ENCODE results near the gene OPCML. TPM values are rescaled to one million over a fixed set of nuclear protein-coding genes. Genes with fewer than 3 reads are reported as not detected.

Gene OPCML
- total and polyA plus RNA-seq, 4 donors = under 0.01 to 0.01 TPM; not detected in 2

- Histone ChIP-seq H3K4me3 (ENCODE audit: low read depth in 1 of 3, low read length in 3 of 3) (no peak overlapping the region), H3K9me3 (ENCODE audit: control insufficient read depth in 4 of 4, low read length in 3 of 4) (no peaks in the 10 kb centered on the region), H3K9ac (ENCODE audit: low read depth in 1 of 2, low read length in 2 of 2) (no peak overlapping the region), H3K36me3 (ENCODE audit: control insufficient read depth in 4 of 4, insufficient read depth in 3 of 4, low read depth in 1 of 4, low read length in 3 of 4) (no peaks in the 10 kb centered on the region), H3K27me3 (ENCODE audit: control insufficient read depth in 4 of 4, insufficient read depth in 4 of 4, low read length in 3 of 4) (no peaks in the 10 kb centered on the region), H3K4me1 (ENCODE audit: control insufficient read depth in 4 of 4, insufficient read depth in 4 of 4, low read length in 3 of 4) (no peaks in the 10 kb centered on the region), H3K27ac (ENCODE audit: low read depth in 1 of 2, low read length in 2 of 2) (no peak overlapping the region)
- TF ChIP-seq HNF4G (IDR thresholded peaks at IDR 0.05) (no peak), FOXA2 (IDR thresholded peaks at IDR 0.05) (no peak), RAD21 (IDR thresholded peaks at IDR 0.05) (no peak)
- 90% methylated on average over 4 of the region's 4 CpGs for WGBS
- DNase-seq (ENCODE audit: low spot score) = no peak
These were observed 874.3 kb downstream of the OPCML start for GRCh38 chr11:132658004-132658403.

- H3K4me1 ChIP-seq (ENCODE audit: control insufficient read depth in 4 of 4, insufficient read depth in 4 of 4, low read length in 3 of 4) = no peaks in the 10 kb centered on the region
- WGBS = 89% methylated on average over 15 of the region's 15 CpGs
- no peak overlapping the region for H3K9ac ChIP-seq (ENCODE audit: low read depth in 1 of 2, low read length in 2 of 2)
- no peak for DNase-seq (ENCODE audit: low spot score)
- no peak overlapping the region for H3K27ac ChIP-seq (ENCODE audit: low read depth in 1 of 2, low read length in 2 of 2)
- no peaks in the 10 kb centered on the region for H3K27me3 ChIP-seq (ENCODE audit: control insufficient read depth in 4 of 4, insufficient read depth in 4 of 4, low read length in 3 of 4)
- H3K36me3 ChIP-seq (ENCODE audit: control insufficient read depth in 4 of 4, insufficient read depth in 3 of 4, low read depth in 1 of 4, low read length in 3 of 4) = no peaks in the 10 kb centered on the region
- no peak for TF ChIP-seq RXRA (IDR thresholded peaks at IDR 0.05)
- TF ChIP-seq GABPA (IDR thresholded peaks at IDR 0.05 in 1 of 2, conservative IDR thresholded peaks at IDR 0.05 in 1 of 2) = no peak
- no peak for TF ChIP-seq TAF1 (conservative IDR thresholded peaks at IDR 0.05)
- no peak for TF ChIP-seq ZBTB33 (IDR thresholded peaks at IDR 0.05)
- no peak for TF ChIP-seq ATF3 (IDR thresholded peaks at IDR 0.05)
- TF ChIP-seq RAD21 (IDR thresholded peaks at IDR 0.05) = no peak
- no peak for TF ChIP-seq REST (IDR thresholded peaks at IDR 0.05)
- no peak for TF ChIP-seq SP1 (IDR thresholded peaks at IDR 0.05)
- TF ChIP-seq JUND (IDR thresholded peaks at IDR 0.05) = no peak
- TF ChIP-seq HNF4A (conservative IDR thresholded peaks at IDR 0.05) = no peak
- no peak for TF ChIP-seq MAX (IDR thresholded peaks at IDR 0.05)
- H3K9me3 ChIP-seq (ENCODE audit: control insufficient read depth in 4 of 4, low read length in 3 of 4) = no peaks in the 10 kb centered on the region
- H3K4me3 ChIP-seq (ENCODE audit: low read depth in 1 of 3, low read length in 3 of 3) = no peak overlapping the region
These were observed 877.0 kb downstream of the OPCML start for GRCh38 chr11:132655187-132655855.
